Measurements from ENCODE around the gene ZNF516.

The ZNF516 gene

GRCh38 chr18:76441668-76442412 is 53.2 kb downstream of the ZNF516 start:
- DNase-seq (ENCODE audit: low read depth, low spot score), result no peak

GRCh38 chr18:76441002-76441667 is 53.9 kb downstream of the ZNF516 start:
- DNase-seq (ENCODE audit: low read depth, low spot score), result no peak

- DNase-seq (ENCODE audit: low read depth, low spot score), result no peak
Observed at GRCh38 chr18:76437910-76438309, 57.1 kb downstream of the ZNF516 start.

DNA sequence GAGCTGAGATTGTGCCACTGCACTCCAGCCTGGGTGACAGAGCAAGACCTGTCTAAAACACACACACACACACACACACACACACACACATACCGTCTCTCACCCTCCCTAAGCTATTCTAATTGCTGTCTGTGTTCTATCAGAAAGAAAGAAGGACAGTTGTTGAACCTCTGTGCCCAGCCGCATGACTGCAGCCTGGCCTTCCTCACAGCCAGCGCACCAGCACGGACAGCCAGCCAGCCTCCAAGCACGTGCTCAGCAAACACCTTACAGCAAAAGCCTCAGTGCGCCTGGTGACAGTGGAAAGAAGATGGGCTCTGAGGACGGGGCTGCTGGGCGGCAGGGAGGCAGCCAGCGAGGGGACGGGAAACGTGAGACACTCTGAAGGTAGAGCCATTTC is 58.0 kb downstream of the ZNF516 start:
- DNase-seq (ENCODE audit: low read depth, low spot score), result no peak

- DNase-seq (ENCODE audit: low read depth, low spot score), result no peak
Observed at GRCh38 chr18:76436342-76436741, 58.7 kb downstream of the ZNF516 start.

GRCh38 chr18:76435316-76435989 is 59.6 kb downstream of the ZNF516 start:
- no peak for DNase-seq (ENCODE audit: low read depth, low spot score)

GRCh38 chr18:76434452-76434851 is 60.6 kb downstream of the ZNF516 start:
- DNase-seq (ENCODE audit: low read depth, low spot score), result no peak

GRCh38 chr18:76433788-76434187 is 61.3 kb downstream of the ZNF516 start:
- DNase-seq (ENCODE audit: low read depth, low spot score), result no peak

DNA sequence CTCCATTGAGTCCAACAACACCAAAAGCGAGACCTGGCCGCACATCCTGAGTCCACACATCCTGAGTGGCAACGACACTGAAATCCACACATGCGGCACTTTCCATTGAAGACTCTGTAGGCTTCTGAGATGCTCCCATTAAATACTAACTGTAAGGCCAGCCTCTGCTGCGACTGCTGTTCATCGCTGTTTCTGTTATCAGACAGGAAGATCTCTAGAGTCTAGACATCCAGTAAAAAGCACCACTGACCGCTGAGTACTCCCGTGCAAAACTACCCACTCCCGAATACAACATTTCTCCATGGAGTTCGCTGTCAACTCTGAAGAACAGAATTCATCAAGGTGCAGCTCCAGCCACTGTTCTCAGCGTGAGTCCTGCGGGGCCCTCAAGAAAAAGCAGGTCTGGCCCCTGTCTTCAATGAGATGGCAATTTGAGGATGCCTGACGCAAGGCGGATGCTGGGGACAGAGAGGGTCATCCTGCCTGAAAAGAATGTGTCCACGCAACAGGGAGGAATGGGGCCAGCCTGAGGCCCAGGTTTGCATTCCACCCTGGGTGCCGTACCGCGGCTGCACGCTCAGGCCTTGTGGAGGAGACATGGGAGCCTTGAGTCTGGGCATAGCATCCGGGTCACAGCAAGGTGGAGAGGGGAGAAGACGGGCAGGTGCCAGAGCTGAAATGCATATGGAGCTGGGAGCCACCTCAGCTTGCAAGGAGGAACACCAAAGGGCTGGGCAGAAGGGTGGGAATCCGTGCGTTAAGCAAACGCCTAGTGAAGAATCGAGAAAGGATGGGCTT is 61.9 kb downstream of the ZNF516 start:
- no peak for DNase-seq (ENCODE audit: low read depth, low spot score)

GRCh38 chr18:76432274-76432755 is 62.7 kb downstream of the ZNF516 start:
- no peak for DNase-seq (ENCODE audit: low read depth, low spot score)

- DNase-seq (ENCODE audit: low read depth, low spot score), result no peak
Observed at GRCh38 chr18:76431437-76432273, 63.4 kb downstream of the ZNF516 start.

DNA sequence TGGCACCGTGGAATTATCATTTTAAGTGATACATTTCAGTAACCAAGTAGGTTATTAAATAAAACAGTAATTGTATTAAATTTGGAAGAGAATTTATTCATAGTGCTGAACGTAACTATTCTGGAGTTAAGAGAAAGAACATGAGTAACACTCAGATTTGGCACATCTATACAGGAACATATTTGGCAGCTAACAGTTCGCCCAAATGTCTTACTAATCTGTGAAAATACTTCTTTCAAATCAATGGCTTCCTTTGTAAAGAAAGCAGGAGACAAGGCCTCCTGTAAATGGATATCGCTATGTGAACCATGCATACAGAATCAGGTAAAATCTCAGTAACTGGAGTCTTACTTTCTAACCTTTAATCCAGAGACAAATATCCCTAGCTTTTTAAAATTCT is 64.4 kb downstream of the ZNF516 start:
- no peak for DNase-seq (ENCODE audit: low read depth, low spot score)

- no peak for DNase-seq (ENCODE audit: low read depth, low spot score)
Observed at GRCh38 chr18:76429262-76430126, 65.5 kb downstream of the ZNF516 start.

- DNase-seq (ENCODE audit: low read depth, low spot score), result no peak
Observed at GRCh38 chr18:76428396-76429261, 66.4 kb downstream of the ZNF516 start.

DNA sequence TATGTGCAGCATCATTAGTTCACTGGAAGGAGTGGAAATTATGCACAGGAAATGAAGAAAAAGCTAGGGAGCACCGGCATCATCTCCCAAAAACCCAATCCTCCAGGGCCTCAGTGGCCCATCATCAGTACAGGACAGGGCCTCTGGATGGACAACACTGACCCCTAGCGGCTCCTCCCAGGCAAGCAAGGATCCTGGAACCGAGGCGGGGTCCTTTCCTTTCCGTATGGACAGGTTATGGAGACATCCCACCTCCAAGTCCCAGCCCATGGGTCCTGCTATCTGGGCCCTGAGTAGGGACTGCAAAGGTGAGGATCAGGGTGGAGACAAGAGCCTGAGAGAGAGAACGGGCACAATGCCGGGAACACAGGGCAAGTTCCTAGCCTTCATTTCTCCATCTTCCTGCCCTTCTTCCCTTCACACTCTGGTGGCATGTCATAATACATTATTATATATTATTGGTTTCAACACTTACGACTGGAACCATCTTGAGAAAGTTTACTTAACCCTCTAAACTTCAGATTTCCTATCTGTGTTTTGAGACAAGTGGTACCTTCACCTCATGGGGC is 68.2 kb downstream of the ZNF516 start:
- DNase-seq (ENCODE audit: low read depth, low spot score), result no peak

DNA sequence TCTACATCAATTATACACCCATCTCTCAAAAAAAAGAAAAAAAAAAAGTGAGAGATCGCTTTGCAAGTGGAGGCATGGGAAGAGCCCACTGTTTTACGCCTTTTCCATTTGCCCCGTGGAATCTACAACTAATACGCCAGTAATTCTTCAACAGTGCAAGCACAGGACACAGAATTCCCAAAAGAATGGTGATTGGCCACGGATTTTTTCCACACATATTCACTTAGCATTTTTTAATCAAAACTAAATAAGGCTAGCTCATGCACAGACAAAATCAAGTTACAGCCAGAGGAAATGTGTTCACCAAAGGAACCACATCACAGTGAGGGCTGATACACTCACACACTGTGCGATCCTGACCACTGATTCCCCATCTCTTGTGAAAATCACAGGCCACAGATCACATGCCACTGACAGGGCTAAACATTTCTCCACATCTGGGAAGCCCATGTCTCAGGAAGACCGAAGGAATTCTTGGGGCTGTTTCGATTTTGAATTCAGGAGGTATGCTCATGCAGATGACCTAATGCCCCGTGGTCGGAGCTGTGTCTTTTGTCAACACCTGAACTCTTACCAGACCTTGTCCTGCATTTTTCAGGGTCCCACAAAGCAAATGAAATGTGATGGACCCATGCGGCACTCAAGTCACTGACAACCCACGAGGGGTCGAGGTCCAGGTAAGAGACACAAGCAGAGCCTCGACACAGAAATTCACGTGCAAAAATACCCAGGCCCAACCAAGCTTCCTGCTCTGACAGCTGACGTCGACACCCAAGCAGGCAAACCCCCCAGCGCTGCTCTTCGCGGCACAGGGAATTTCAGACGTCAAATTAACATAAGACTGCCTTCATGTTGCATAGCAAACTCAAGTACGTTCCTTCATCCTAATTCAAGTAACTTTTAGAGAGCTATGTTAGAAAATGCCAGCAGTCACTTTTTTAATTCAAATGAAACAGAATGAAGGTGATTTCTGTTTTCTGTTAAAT is 69.6 kb downstream of the ZNF516 start:
- DNase-seq (ENCODE audit: low read depth, low spot score), result no peak

DNA sequence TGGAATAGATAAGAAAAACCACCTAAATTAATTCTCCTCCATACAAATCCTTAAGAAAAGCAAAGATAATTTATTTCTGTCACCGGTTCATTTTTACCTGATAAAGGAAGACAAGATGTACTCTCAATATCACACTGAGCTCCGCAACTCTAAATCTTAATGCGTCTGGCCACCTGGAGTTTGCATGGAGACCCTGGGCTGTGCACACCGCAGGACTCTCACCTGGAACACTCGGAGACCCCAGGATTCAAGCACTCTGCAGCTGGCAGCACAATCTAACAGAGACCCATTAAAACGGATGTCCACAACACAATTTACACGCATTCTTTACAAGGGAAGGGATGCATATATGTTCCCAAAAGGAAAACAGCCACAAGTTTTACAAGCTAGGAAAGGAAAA is 72.2 kb downstream of the ZNF516 start:
- no peak for DNase-seq (ENCODE audit: low read depth, low spot score)
